OCI-LY3 (cell line): ENCODE measurements around the gene RPP25L.

ENCODE experiments used
- H2AFZ ChIP-seq: fragments of 200-600, 300-600 bp; shearing (Covaris generic); 2 replicates; pipeline ENCODE4 v1.6.0; 2014; ENCODE audit warnings: antibody characterized with exemption, low read depth, low read length
- H3K27ac ChIP-seq: fragments of 200-600, 300-600 bp; sonication (generic); 2 replicates; pipeline ENCODE4 v1.5.1; 2014; ENCODE audit warnings: mild to moderate bottlenecking, low read length, moderate library complexity, mixed read lengths
- H3K27me3 ChIP-seq: fragments of 200-600, 300-600 bp; sonication (generic); 2 replicates; pipeline ENCODE4 v1.6.1; 2014; ENCODE audit warnings: low read depth, low read length, mixed read lengths
- H3K36me3 ChIP-seq: fragments of 200-600, 300-600 bp; sonication (generic); replicated peaks from 2 replicates; pipeline ENCODE3; 2014; ENCODE audit warnings: low read depth, low read length, mixed read lengths
- H3K4me1 ChIP-seq: fragments of 300-600, 200-600 bp; sonication (generic); 2 replicates; pipeline ENCODE4 v1.6.1; 2014; ENCODE audit warnings: low read length, mixed read lengths
- H3K4me2 ChIP-seq: fragments of 200-600, 300-600 bp; sonication (generic); 2 replicates; pipeline ENCODE4 v1.6.1; 2014; ENCODE audit warnings: low read length, mixed read lengths
- H3K4me3 ChIP-seq: fragments of 300-600, 200-600 bp; sonication (generic); 2 replicates; pipeline ENCODE4 v1.5.1; 2014; ENCODE audit warnings: antibody characterized with exemption, mild to moderate bottlenecking, low read length, moderate library complexity
- H3K79me2 ChIP-seq: fragments of 300-600, 200-600 bp; shearing (Covaris generic); 2 replicates; pipeline ENCODE4 v1.6.1; 2014; ENCODE audit warnings: mild to moderate bottlenecking, low read length, mixed read lengths
- H3K9ac ChIP-seq: fragments of 300-600, 200-600 bp; shearing (Covaris generic); 2 replicates; pipeline ENCODE4 v1.6.0; 2014; ENCODE audit warnings: mild to moderate bottlenecking, low read length, moderate library complexity
- H3K9me3 ChIP-seq: fragments of 200-600, 300-600 bp; shearing (Covaris generic); 2 replicates; pipeline ENCODE4 v1.6.1; 2014; ENCODE audit warnings: low read length, mixed read lengths; ENCODE audit not compliant: insufficient read depth
- H4K20me1 ChIP-seq: fragments of 200-600, 300-600 bp; sonication (generic); 2 replicates; pipeline ENCODE4 v1.6.1; 2016; ENCODE audit warnings: low read length, mixed read lengths; ENCODE audit not compliant: insufficient read depth
- CTCF ChIP-seq: fragments of 200-600, 300-600 bp; sonication (generic); IDR thresholded peaks from 2 replicates; pipeline ENCODE4 v1.5.1; 2014; ENCODE audit warnings: antibody characterized with exemption, low read length, low read depth
- EZH2phosphoT487 ChIP-seq: fragments of 200-600 bp; shearing (Covaris generic); IDR thresholded peaks from 2 replicates; pipeline ENCODE4 v1.6.1; 2018; ENCODE audit warnings: antibody characterized with exemption, mixed run types, low read depth

The RPP25L gene

GRCh38 chr9:34591248-34591916 is 20.5 kb downstream of the RPP25L start:
- Histone ChIP-seq H3K4me2 (peak overlapping the region; percentile 55), H3K79me2 (no peaks in the 10 kb centered on the region), H3K4me3 (no peak overlapping the region), H4K20me1 (no peaks in the 10 kb centered on the region), H3K9me3 (no peaks in the 10 kb centered on the region), H3K27me3 (peaks cover 7% of the 10 kb centered on the region; the same call in 1 of the 2 replicates), H3K4me1 (peaks cover 44% of the 10 kb centered on the region), H3K27ac (no peak overlapping the region), H3K36me3 (no peaks in the 10 kb centered on the region), H3K9ac (no peak overlapping the region), H2AFZ (no peak overlapping the region)
- TF ChIP-seq EZH2phosphoT487 (no peak), CTCF (peak; percentile 78)

GRCh38 chr9:34590381-34591247 is 21.3 kb downstream of the RPP25L start:
- Histone ChIP-seq H3K27me3 (peaks cover 11% of the 10 kb centered on the region; the same call in 1 of the 2 replicates), H3K4me1 (peaks cover 51% of the 10 kb centered on the region), H3K27ac (no peak overlapping the region), H2AFZ (no peak overlapping the region), H3K36me3 (no peaks in the 10 kb centered on the region), H3K9me3 (no peaks in the 10 kb centered on the region), H3K4me2 (no peak overlapping the region), H3K79me2 (no peaks in the 10 kb centered on the region), H4K20me1 (no peaks in the 10 kb centered on the region), H3K9ac (no peak overlapping the region), H3K4me3 (no peak overlapping the region)
- no peak for TF ChIP-seq EZH2phosphoT487
- no peak for TF ChIP-seq CTCF

- no peaks in the 10 kb centered on the region for H4K20me1 ChIP-seq
- H3K79me2 ChIP-seq, result no peaks in the 10 kb centered on the region
- H2AFZ ChIP-seq, result no peak within 1 kb of the TSS
- H3K36me3 ChIP-seq, result no peaks in the 10 kb centered on the region
- H3K9ac ChIP-seq, result no peak within 1 kb of the TSS
- H3K27ac ChIP-seq, result no peak within 1 kb of the TSS
- peaks cover 11% of the 10 kb centered on the region; the same call in 1 of the 2 replicates for H3K27me3 ChIP-seq
- no peak within 1 kb of the TSS for H3K4me2 ChIP-seq
- H3K4me1 ChIP-seq, result peaks cover 59% of the 10 kb centered on the region
- TF ChIP-seq CTCF (no peak), EZH2phosphoT487 (no peak)
- H3K9me3 ChIP-seq, result no peaks in the 10 kb centered on the region
- H3K4me3 ChIP-seq, result no peak within 1 kb of the TSS
Observed at GRCh38 chr9:34589636-34590380, 22.1 kb downstream of the RPP25L start, which contains the start of gene CNTFR. Gene CNTFR, minus strand, starts transcription at chr9:34589724. Its CDS starts 20,743 bp downstream, at chr9:34568981.
